SIG-M5 (cell line): ENCODE measurements around the gene ADAR.

Experiments used
- DNase-seq: peaks from one replicate; lab custom pipeline; 2025; lab: John Stamatoyannopoulos, UW

The ADAR gene

DNA sequence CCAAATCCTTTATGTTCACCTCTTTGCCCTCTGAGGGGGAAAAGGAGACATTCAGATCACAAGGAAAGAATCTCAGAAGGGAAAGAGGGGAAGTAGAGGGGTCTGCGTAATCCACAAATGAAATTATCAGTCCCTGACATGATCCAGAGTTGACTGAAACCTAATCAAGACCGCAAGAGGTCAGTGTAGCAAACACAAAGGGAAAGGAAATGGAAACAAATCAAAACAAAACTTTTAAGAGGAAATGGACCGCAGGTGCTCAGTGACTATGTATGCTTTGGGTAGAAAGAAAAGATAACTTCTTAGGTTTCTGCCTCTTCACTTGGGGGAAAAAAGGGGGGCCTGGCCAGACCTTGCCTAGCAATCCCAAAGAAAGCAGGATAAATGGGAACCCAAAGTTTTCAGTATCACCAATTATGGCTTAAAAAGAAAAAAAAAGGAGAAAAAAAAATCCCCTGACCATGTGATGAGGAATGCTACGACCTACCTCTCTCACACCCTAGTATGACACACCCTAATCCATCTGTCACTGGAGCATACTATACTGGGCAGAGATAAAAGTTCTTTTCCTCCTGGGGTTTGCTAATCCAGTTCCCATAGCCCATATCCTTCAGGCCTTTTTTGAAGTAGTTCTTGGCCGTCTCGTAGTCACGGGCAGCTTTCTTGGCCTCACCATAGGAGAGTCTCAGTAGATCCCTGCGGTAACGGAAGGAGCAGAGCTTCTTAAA is 23.6 kb downstream of the ADAR start:
- no peak for DNase-seq

DNA sequence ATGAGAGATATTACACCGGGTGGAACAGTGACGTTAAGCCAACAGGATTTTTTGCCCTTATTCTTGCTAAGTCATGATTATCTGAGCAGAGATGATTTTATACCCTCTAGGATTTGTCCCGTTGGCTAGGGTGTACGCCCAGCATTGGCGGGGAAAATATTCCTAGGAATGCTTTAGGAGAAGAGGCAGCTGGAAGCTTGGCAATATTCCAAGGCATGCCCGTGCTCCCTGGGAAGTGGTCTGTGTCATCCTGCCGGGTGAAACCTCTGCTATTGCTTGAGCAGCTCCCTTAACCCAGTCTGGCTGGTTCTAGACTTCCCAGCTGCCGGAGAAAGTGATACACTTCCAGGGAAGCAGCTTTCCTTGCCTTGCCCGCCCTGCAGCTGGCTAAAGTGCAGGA is 24.2 kb downstream of the ADAR start:
- no peak for DNase-seq

- DNase-seq = no peak
These were observed 25.1 kb downstream of the ADAR start for GRCh38 chr1:154582885-154583284.

- DNase-seq = no peak
These were observed 26.2 kb downstream of the ADAR start for GRCh38 chr1:154581766-154582165.

GRCh38 chr1:154579374-154579773 is 28.6 kb downstream of the ADAR start:
- DNase-seq = no peak

GRCh38 chr1:154578058-154578418 is 29.9 kb downstream of the ADAR start:
- no peak for DNase-seq

DNA sequence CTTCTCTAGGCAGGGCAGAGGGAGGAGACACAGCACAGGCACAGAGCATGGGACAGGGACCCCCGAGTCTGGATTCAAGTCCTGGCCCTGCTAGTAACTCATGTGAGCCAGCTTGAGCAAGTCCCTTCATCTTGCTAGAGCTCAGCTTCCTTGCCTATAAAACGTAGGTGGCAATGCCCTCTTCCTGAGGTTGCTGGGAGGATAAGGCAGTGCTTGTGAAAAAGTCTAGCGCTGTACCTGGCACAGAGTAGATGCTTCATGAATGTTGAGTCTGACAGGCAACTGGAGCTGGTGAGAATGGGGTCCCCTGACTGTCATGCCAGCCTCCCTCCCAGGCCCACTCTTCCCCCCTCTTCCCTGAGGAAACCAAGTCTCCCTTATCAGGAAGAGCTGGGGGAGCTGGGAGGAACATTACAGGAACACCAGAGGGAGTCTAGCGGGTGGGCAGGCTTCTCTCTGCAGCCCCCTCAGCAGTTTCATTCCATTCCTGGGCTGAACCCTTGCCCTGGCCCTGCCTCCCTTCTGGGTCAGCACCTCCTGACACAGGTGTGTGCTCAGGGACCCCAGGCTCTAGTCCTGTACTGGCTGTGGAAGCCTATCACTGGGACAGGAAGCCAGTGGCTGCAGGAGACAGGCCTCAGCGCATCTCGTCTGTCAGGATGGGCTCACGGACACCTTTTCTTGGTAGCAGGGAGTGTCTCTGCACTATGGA is 30.5 kb downstream of the ADAR start:
- DNase-seq = no peak

DNA sequence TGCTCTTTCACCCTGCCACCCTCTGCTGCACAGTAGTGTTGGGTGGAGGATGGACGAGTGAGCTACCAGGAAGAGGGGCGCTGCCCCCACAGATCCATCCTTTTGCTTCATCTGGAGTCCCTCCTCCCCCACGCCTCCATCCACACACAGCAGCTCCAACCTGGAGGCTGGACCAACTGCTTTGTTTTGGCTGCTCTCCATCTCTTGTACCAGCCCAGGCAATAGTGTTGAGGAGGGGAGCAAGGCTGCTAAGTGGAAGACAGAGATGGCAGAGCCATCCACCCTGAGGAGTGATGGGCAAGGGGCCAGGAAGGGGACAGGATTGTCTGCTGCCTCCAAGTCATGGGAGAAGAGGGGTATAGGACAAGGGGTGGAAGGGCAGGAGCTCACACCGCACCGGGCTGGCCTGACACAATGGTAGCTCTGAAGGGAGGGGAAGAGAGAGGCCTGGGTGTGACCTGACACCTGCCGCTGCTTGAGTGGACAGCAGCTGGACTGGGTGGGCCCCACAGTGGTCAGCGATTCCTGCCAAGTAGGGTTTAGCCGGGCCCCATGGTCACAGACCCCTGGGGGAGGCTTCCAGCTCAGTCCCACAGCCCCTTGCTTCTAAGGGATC is 31.9 kb downstream of the ADAR start:
- DNase-seq = no peak

GRCh38 chr1:154575147-154575927 is 32.6 kb downstream of the ADAR start:
- no peak for DNase-seq

DNA sequence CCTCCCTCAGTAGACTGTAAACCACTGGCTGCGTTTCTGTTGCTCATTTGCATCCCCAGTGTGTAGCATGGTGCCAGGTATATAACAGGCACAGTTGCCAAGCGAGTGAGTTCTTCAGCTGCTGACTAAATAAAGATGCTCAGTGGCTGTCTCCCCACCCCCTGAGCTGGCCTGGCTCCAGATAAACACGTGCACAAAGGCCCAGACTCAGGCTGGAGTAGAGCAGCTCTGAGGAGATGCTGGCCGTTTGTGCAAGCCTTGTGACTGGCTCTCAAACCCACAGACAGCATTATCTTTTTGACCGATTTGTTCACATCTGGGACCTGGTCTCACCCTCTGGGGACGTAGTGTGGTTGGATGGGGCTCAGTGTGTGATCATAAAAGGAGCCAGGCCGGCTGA is 33.3 kb downstream of the ADAR start:
- DNase-seq = no peak

- DNase-seq = no peak
These were observed 34.8 kb downstream of the ADAR start for GRCh38 chr1:154573168-154573510.

DNA sequence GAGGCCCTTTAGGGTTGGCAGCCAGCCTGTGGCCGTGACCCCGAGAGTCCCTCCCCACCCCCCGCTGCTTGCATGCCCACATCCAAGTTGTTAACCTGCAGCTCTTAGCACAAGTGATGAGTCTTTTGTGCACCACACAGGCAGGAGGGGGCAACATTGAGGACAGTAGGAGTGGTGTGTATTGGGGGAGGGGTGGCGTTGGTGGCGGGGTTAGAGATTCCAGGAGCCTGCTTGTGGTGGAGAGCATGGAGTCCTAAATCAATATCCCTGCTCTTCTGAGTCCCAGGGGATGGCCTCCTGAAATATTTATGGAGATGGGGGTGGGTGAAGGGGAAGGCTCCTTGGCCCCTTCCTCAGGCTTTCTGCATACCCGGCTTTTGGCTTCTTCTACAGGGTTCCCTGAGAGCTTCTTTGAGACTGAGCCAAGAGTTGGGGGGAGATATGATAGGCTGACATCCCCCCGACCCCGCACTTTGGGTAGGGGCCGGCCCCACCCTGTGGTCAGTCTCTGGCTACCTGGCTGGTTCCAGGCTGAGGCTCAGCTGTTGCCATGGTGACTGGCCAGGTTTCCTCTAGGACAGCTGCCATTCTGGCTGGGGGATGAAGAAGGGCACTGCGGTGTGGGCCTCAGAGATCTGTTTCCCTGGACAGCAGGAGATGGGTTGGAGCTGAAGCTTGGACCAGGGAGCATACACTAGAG is 35.4 kb downstream of the ADAR start:
- no peak for DNase-seq

DNA sequence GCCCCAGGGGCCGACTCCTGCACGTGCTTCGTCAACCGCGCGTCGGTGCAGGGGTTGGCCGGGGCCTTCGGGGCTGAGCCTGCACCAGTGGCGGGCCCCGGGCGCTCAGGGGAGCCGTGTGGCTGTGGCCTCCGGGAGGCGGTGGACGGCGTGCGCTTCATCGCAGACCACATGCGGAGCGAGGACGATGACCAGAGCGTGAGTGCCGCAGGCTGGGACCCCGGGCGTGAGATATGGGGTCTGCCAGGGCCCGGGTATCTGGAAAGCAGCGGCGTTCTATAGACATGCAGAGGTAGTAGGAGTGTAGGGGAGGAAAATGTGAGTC is 36.1 kb downstream of the ADAR start:
- no peak for DNase-seq

DNA sequence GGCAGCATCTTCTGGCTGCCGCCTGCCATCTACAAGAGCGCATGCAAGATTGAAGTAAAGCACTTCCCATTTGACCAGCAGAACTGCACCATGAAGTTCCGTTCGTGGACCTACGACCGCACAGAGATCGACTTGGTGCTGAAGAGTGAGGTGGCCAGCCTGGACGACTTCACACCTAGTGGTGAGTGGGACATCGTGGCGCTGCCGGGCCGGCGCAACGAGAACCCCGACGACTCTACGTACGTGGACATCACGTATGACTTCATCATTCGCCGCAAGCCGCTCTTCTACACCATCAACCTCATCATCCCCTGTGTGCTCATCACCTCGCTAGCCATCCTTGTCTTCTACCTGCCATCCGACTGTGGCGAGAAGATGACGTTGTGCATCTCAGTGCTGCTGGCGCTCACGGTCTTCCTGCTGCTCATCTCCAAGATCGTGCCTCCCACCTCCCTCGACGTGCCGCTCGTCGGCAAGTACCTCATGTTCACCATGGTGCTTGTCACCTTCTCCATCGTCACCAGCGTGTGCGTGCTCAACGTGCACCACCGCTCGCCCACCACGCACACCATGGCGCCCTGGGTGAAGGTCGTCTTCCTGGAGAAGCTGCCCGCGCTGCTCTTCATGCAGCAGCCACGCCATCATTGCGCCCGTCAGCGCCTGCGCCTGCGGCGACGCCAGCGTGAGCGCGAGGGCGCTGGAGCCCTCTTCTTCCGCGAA is 36.6 kb downstream of the ADAR start:
- DNase-seq = no peak

DNA sequence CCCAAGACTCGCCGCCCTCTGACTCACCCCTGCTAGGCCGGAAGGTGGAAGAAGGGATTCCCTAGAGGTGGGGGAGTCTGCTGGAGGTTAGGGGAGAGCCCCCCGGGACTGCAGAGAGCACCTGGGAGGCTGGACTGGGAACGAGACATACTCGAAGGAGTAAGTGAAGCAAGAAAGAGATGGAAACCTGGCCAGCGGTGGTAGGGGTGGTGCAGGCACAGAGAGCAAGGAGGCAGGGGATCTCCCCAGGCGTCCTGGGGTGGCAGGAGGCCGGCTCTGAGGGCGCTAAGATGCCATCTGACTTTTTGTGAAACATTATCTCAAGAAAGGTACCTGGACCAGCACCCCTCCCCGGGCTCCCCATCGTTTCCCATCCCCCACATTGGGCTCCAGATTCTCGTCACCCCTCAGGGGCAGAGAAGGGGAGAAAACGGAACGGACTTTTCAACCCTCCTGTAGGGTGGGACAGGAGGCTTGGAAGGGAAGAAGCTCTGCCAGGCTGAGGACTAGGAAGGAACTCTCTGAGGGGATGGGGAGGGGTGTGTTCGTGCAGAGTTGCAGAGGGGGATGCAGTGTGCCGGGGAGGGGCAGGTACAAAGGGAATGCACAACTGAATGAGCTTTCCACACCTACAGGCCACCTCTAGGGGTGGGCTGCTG is 39.7 kb downstream of the ADAR start:
- DNase-seq = no peak

GRCh38 chr1:154567386-154568156 is 40.4 kb downstream of the ADAR start, which contains the start of gene CHRNB2:
CHRNB2 (plus strand) TSS chr1:154567778; CDS start chr1:154568045, 267 bp downstream.
- no peak for DNase-seq

DNA sequence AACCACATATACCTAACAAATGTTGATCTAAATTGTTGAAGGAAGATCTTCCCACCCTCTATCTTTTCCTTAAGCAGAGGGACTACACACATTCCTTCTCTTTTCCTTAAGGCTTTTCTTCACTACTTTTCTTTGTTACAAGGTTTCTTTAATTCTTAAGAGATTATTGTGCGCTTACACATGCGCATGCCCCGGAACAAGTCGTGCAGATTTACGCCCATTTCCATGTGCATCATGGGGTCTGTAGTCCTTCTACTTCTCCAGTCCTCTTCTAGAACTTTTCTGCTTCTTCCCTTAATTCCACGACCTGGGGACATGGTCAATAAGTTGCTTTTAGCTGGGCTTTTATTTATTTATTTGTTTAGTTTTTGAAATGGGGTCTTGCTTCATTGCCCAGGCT is 42.1 kb downstream of the ADAR start:
- no peak for DNase-seq

DNA sequence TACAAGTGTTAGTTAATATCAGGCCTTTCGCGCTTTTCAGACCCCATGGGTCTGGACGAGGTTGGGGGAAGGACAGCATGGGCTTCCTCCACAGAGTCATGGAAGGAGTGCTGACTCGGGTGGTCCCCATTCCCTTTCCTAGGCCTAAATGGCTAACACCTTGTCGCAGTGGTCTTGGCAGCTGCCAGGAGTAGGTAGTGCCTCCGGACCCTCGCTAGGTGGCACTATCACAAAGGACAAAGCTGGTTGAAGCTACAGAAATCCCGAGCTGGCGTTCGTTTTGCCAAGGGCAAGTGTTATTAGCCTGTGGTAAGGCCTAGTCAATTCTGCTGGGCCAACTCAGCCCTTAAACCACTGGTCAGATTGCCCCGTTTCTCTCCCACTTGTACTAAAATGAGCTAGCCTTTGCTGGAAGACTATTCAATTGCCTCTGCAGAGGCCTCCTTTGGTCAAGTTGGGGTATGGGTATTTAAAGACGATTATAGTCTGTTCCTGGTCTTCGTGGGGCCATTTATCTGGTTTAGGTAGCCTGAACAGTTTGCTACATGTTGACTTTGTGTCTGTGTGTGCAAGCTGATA is 48.4 kb downstream of the ADAR start:
- DNase-seq = peak; percentile 70

GRCh38 chr1:154558720-154559465 is 49.1 kb downstream of the ADAR start:
- peak; percentile 92 for DNase-seq
